GM12892 (cell line): ENCODE measurements around the gene OSTC.

Source experiments
- POLR2A ChIP-seq: IDR thresholded peaks from 2 replicates; pipeline ENCODE4 v1.6.1; 2011; ENCODE audit warnings: low read depth, low read length, control low read depth
- POLR2AphosphoS5 ChIP-seq: IDR thresholded peaks from 2 replicates; pipeline ENCODE4 v1.6.1; 2011; ENCODE audit warnings: low read depth, low read length, control low read depth

- TF ChIP-seq POLR2A = no peak
- no peak for TF ChIP-seq POLR2AphosphoS5
Measured at GRCh38 chr4:108644237-108644636, 6.2 kb upstream of the OSTC start.
